Measurements from ENCODE around the gene OR2A5.

DNA sequence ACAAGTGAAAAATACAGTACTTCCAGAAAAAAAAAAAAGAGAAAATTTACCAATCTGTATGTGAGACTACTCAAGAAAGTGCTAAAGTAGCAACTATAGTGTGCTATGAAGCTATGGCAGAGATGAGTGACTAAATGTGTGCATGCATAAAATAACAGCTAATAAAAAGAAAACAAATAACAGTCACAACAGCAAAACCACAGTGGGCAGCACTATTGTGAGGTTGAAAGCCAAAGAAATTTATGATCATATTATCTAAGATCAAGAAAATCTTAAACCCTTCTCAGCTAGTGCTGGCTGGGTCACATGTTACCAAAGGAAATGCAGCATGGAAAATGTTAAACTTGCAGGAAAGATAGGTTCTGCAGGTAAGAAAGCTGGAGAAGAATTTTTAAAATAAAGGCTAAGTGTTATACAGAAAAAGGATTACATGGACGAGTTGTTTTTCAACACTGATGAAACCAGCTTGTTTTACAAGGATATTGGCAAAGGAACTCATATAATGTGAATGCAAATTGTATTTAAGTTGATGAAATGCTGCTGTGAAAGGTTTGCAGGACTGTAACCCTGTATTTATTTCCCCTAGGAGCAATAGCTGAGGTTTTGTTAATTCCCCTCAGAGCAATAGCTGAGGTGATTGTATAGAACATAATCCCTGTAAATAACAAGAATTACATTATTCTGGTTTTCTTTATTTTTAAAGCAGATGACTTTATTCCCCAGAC is 15.6 kb upstream of the OR2A5 start:
- TF ChIP-seq, protein P1, sequence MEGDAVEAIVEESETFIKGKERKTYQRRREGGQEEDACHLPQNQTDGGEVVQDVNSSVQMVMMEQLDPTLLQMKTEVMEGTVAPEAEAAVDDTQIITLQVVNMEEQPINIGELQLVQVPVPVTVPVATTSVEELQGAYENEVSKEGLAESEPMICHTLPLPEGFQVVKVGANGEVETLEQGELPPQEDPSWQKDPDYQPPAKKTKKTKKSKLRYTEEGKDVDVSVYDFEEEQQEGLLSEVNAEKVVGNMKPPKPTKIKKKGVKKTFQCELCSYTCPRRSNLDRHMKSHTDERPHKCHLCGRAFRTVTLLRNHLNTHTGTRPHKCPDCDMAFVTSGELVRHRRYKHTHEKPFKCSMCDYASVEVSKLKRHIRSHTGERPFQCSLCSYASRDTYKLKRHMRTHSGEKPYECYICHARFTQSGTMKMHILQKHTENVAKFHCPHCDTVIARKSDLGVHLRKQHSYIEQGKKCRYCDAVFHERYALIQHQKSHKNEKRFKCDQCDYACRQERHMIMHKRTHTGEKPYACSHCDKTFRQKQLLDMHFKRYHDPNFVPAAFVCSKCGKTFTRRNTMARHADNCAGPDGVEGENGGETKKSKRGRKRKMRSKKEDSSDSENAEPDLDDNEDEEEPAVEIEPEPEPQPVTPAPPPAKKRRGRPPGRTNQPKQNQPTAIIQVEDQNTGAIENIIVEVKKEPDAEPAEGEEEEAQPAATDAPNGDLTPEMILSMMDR (IDR thresholded peaks at IDR 0.05; ENCODE audit: low read length) = no peak
- TF ChIP-seq EZH2 (IDR thresholded peaks at IDR 0.05; ENCODE audit: borderline replicate concordance, low read length) = no peak

All from OCI-LY1 (cell line).